Measurements from ENCODE around the gene CCL25.

Gene CCL25

GRCh38 chr19:8039231-8039630 is 13.3 kb upstream of the CCL25 start (continued):
- TF ChIP-seq ZNF621 (tag by site-specific recombination; IDR thresholded peaks at IDR 0.05) (no peak), SETDB1 (IDR thresholded peaks at IDR 0.05; ENCODE audit: insufficient read length, low read length) (no peak), ZNF555 (tag by site-specific recombination; conservative IDR thresholded peaks at IDR 0.05) (peak; percentile 51), ZNF341 (tag by site-specific recombination; IDR thresholded peaks at IDR 0.05; ENCODE audit: low read depth) (no peak), ZNF792 (tag by site-specific recombination; IDR thresholded peaks at IDR 0.05) (no peak), WT1 (tag by site-specific recombination; IDR thresholded peaks at IDR 0.05) (no peak), ZBTB7A (tag by site-specific recombination; IDR thresholded peaks at IDR 0.05; ENCODE audit: low read depth) (no peak), ZNF426 (tag by site-specific recombination; IDR thresholded peaks at IDR 0.05) (peak; percentile 63), ZNF558 (tag by site-specific recombination; IDR thresholded peaks at IDR 0.05) (0 out of 2 replicates have a peak, but pooled peaks have one; percentile 24), ZNF10 (tag by site-specific recombination; IDR thresholded peaks at IDR 0.05) (no peak), ZNF214 (tag by site-specific recombination; IDR thresholded peaks at IDR 0.05; ENCODE audit: borderline replicate concordance) (no peak), ZNF843 (tag by site-specific recombination; IDR thresholded peaks at IDR 0.05) (no peak), ZNF791 (tag by site-specific recombination; IDR thresholded peaks at IDR 0.05) (no peak), ZBTB44 (tag by site-specific recombination; IDR thresholded peaks at IDR 0.05) (no peak), ZNF26 (tag by site-specific recombination; IDR thresholded peaks at IDR 0.05) (no peak), ZNF37A (tag by site-specific recombination; IDR thresholded peaks at IDR 0.05) (no peak), HOXA7 (CRISPR knock-in tag; IDR thresholded peaks at IDR 0.05; ENCODE audit: borderline replicate concordance) (no peak), ELK4 (IDR thresholded peaks at IDR 0.05; ENCODE audit: borderline replicate concordance, low read depth, low read length) (no peak), ZNF18 (tag by site-specific recombination; IDR thresholded peaks at IDR 0.05) (no peak), ZNF596 (tag by site-specific recombination; IDR thresholded peaks at IDR 0.05) (no peak), KLF7 (tag by site-specific recombination; IDR thresholded peaks at IDR 0.05; ENCODE audit: borderline replicate concordance) (no peak), ZBTB26 (tag by site-specific recombination; optimal IDR thresholded peaks at IDR 0.05) (no peak), ZBTB17 (tag by site-specific recombination; IDR thresholded peaks at IDR 0.05) (no peak), ZBTB8A (tag by site-specific recombination; IDR thresholded peaks at IDR 0.05) (peak; percentile 39), ZNF202 (tag by site-specific recombination; IDR thresholded peaks at IDR 0.05; ENCODE audit: borderline replicate concordance) (no peak), ZNF248 (tag by site-specific recombination; IDR thresholded peaks at IDR 0.05) (no peak), GLI4 (tag by site-specific recombination; IDR thresholded peaks at IDR 0.05) (no peak), ZNF501 (tag by site-specific recombination; IDR thresholded peaks at IDR 0.05) (no peak), RBAK (tag by site-specific recombination; IDR thresholded peaks at IDR 0.05) (no peak), ZNF513 (tag by site-specific recombination; IDR thresholded peaks at IDR 0.05) (no peak), ZNF292 (tag by site-specific recombination; IDR thresholded peaks at IDR 0.05; ENCODE audit: borderline replicate concordance, low read depth) (no peak), SCRT1 (tag by site-specific recombination; IDR thresholded peaks at IDR 0.05; ENCODE audit: borderline replicate concordance) (no peak), ZNF354C (tag by site-specific recombination; IDR thresholded peaks at IDR 0.05; ENCODE audit: borderline replicate concordance, low read depth) (no peak), REPIN1 (tag by site-specific recombination; IDR thresholded peaks at IDR 0.05; ENCODE audit: low read depth) (no peak)

Measured in HEK293 (cell line).